ENCODE results near the gene SYTL1. TPM values are rescaled to one million over a fixed set of nuclear protein-coding genes. Genes with fewer than 3 reads are reported as not detected.

The SYTL1 gene
- polyA plus RNA-seq, 1 donor from 2014 or later, result not detected

DNA sequence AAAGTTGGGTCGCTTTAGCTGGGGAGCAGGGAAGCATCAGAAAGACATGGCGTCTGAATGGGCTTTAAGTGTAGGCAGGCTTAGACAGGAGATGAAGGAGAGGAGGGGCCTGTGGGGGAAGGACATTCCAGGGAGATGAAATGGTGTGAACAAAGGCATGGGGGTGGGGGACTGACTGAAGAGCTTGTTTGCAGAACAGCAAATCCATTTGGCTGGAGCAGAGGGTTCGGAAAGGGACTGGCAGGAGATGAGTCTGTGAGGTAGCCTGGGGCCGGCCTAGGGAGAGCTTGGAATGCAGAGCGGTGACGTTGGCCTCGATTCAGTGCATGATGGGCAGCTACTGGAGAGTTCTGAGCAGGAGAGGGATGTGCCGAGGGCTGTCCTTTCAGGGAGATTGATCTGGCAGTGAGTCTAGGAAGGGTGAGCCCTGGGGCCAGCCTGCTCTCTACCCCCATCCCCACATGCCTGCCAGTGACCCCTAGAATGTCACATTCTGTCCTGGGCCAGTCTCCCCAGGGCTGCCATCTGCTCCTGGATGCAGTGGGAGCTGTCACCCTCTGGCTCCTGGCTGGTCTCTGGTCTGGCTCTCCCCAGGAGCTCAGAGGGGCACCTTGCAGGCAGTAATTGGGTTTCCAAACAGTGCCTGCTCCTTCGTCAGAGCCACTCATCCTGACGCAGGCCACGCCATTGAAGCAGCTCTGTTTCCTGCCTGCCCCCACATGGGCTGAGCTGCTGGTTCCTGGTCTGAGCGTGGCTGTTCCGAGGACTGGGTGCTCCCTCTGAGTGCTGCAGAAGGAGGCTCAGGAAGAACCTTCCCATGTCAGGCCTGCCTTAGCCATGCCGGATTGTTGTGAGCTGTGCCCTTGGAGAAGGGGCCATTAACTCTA is 42.2 kb upstream of the SYTL1 start:
- no peaks in the 10 kb centered on the region for H3K9me3 ChIP-seq (ENCODE audit: low read length)
- H3K4me3 ChIP-seq (ENCODE audit: low read length), result no peak overlapping the region
- no peaks in the 10 kb centered on the region for H4K20me1 ChIP-seq (ENCODE audit: insufficient read depth)
- no peaks in the 10 kb centered on the region for H3F3A ChIP-seq (ENCODE audit: insufficient read depth, low read length, poor library complexity, severe bottlenecking)
- no peaks in the 10 kb centered on the region for H3K36me3 ChIP-seq (ENCODE audit: insufficient read depth, low read length)
- H2AFZ ChIP-seq (ENCODE audit: low read depth, low read length), result no peak overlapping the region
- no peaks in the 10 kb centered on the region for H3K9me2 ChIP-seq (ENCODE audit: insufficient read depth, low read length)
- H3K4me2 ChIP-seq (ENCODE audit: low read length), result no peak overlapping the region
- TF ChIP-seq EP300 (conservative IDR thresholded peaks at IDR 0.05; ENCODE audit: poor library complexity, severe bottlenecking) (no peak), SMC3 (conservative IDR thresholded peaks at IDR 0.05; ENCODE audit: poor library complexity) (no peak), TAF1 (IDR thresholded peaks at IDR 0.05; ENCODE audit: low read depth) (no peak), RAD21 (conservative IDR thresholded peaks at IDR 0.05) (no peak), POLR2AphosphoS5 (IDR thresholded peaks at IDR 0.05) (no peak), MXI1 (conservative IDR thresholded peaks at IDR 0.05; ENCODE audit: poor library complexity, severe bottlenecking) (no peak), EZH2 (IDR thresholded peaks at IDR 0.05; ENCODE audit: borderline replicate concordance, insufficient read depth, low read length, poor library complexity, severe bottlenecking) (no peak)
- TF ChIP-seq, protein P1, sequence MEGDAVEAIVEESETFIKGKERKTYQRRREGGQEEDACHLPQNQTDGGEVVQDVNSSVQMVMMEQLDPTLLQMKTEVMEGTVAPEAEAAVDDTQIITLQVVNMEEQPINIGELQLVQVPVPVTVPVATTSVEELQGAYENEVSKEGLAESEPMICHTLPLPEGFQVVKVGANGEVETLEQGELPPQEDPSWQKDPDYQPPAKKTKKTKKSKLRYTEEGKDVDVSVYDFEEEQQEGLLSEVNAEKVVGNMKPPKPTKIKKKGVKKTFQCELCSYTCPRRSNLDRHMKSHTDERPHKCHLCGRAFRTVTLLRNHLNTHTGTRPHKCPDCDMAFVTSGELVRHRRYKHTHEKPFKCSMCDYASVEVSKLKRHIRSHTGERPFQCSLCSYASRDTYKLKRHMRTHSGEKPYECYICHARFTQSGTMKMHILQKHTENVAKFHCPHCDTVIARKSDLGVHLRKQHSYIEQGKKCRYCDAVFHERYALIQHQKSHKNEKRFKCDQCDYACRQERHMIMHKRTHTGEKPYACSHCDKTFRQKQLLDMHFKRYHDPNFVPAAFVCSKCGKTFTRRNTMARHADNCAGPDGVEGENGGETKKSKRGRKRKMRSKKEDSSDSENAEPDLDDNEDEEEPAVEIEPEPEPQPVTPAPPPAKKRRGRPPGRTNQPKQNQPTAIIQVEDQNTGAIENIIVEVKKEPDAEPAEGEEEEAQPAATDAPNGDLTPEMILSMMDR (IDR thresholded peaks at IDR 0.05; ENCODE audit: poor library complexity, severe bottlenecking), result no peak
- TF ChIP-seq, protein P2, sequence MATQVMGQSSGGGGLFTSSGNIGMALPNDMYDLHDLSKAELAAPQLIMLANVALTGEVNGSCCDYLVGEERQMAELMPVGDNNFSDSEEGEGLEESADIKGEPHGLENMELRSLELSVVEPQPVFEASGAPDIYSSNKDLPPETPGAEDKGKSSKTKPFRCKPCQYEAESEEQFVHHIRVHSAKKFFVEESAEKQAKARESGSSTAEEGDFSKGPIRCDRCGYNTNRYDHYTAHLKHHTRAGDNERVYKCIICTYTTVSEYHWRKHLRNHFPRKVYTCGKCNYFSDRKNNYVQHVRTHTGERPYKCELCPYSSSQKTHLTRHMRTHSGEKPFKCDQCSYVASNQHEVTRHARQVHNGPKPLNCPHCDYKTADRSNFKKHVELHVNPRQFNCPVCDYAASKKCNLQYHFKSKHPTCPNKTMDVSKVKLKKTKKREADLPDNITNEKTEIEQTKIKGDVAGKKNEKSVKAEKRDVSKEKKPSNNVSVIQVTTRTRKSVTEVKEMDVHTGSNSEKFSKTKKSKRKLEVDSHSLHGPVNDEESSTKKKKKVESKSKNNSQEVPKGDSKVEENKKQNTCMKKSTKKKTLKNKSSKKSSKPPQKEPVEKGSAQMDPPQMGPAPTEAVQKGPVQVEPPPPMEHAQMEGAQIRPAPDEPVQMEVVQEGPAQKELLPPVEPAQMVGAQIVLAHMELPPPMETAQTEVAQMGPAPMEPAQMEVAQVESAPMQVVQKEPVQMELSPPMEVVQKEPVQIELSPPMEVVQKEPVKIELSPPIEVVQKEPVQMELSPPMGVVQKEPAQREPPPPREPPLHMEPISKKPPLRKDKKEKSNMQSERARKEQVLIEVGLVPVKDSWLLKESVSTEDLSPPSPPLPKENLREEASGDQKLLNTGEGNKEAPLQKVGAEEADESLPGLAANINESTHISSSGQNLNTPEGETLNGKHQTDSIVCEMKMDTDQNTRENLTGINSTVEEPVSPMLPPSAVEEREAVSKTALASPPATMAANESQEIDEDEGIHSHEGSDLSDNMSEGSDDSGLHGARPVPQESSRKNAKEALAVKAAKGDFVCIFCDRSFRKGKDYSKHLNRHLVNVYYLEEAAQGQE (IDR thresholded peaks at IDR 0.05; ENCODE audit: borderline replicate concordance), result no peak
- H3K9ac ChIP-seq (ENCODE audit: low read length), result no peak overlapping the region
- H3K27ac ChIP-seq (ENCODE audit: low read length), result no peak overlapping the region
- H3K27me3 ChIP-seq (ENCODE audit: insufficient read depth, low read depth, low read length), result no peaks in the 10 kb centered on the region
- H3K79me2 ChIP-seq (replicated peaks; ENCODE audit: insufficient read depth, low read length), result no peaks in the 10 kb centered on the region

DNA sequence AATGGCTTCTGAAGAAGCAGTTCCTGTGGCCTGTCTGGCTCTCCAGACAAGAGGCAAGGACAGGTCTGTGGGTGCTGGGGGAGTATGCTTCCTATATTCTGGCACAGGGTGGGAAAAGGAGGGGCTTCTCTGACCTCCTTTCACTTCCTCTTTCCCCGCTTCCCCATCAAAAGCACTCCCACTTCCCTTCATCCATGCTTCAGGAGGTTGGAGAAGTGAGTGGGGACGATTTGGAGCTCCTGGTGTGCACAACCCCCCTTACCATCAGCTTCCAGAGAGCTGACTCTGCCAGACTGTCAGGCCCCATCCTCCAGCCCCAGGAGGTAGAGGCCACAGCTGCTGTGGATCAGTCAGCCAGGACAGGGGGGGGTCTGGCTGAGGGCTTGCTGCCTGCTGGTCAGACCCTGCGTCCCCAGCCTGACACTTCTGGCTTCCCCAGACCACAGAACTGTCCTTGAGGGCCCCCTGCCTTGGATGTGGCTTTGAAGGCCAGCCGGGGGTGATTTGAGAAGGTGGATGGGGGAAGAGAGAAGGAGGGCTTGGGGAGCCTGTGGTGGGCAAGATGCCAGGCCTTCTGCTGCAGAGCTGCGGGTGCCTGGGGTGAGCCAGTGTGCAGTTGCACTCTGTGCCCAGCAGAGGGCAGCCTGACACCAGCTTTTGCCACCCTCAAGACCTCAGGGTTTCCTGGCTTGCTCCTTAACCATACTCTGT is 41.3 kb upstream of the SYTL1 start:
- Histone ChIP-seq H3K4me3 (ENCODE audit: low read length) (no peak overlapping the region), H3K9ac (ENCODE audit: low read length) (no peak overlapping the region), H3K79me2 (replicated peaks; ENCODE audit: insufficient read depth, low read length) (no peaks in the 10 kb centered on the region), H3K9me3 (ENCODE audit: low read length) (no peaks in the 10 kb centered on the region), H3K9me2 (ENCODE audit: insufficient read depth, low read length) (no peaks in the 10 kb centered on the region), H3K36me3 (ENCODE audit: insufficient read depth, low read length) (no peaks in the 10 kb centered on the region), H4K20me1 (ENCODE audit: insufficient read depth) (no peaks in the 10 kb centered on the region), H3F3A (ENCODE audit: insufficient read depth, low read length, poor library complexity, severe bottlenecking) (no peaks in the 10 kb centered on the region), H3K4me2 (ENCODE audit: low read length) (no peak overlapping the region), H3K27me3 (ENCODE audit: insufficient read depth, low read depth, low read length) (no peaks in the 10 kb centered on the region), H3K27ac (ENCODE audit: low read length) (no peak overlapping the region), H2AFZ (ENCODE audit: low read depth, low read length) (no peak overlapping the region)
- TF ChIP-seq MXI1 (conservative IDR thresholded peaks at IDR 0.05; ENCODE audit: poor library complexity, severe bottlenecking) (peak; percentile 47), SMC3 (conservative IDR thresholded peaks at IDR 0.05; ENCODE audit: poor library complexity) (peak; percentile 98), RAD21 (conservative IDR thresholded peaks at IDR 0.05) (peak; percentile 99), TAF1 (IDR thresholded peaks at IDR 0.05; ENCODE audit: low read depth) (no peak)
- TF ChIP-seq, protein P1 (IDR thresholded peaks at IDR 0.05; ENCODE audit: poor library complexity, severe bottlenecking), result peak; percentile 98
- TF ChIP-seq, protein P2 (IDR thresholded peaks at IDR 0.05; ENCODE audit: borderline replicate concordance), result no peak

Measured in neural cell (in vitro differentiated cells).